Measurements from ENCODE around the gene LENG8.

Gene LENG8

GRCh38 chr19:54407780-54408179 lies 41.2 kb upstream of the LENG8 start:
- no peaks in the 10 kb centered on the region for H3K79me2 ChIP-seq
- H3K4me1 ChIP-seq: no peaks in the 10 kb centered on the region
- no peak overlapping the region for H3K4me2 ChIP-seq (ENCODE audit: low read length)
- no peaks in the 10 kb centered on the region for H3K36me3 ChIP-seq (ENCODE audit: control insufficient read depth, insufficient read depth, low read length)
- H3K9ac ChIP-seq: no peak overlapping the region
- no peak overlapping the region for H3K27ac ChIP-seq
- H3K9me3 ChIP-seq (ENCODE audit: control insufficient read depth, low read length): no peaks in the 10 kb centered on the region
- no peak overlapping the region for H2AFZ ChIP-seq
- no peak overlapping the region for H3K4me3 ChIP-seq (ENCODE audit: low read depth, low read length)
- peaks cover 5% of the 10 kb centered on the region for H3K27me3 ChIP-seq (ENCODE audit: control insufficient read depth, insufficient read depth, low read length)
- no peak for TF ChIP-seq CTCF (IDR thresholded peaks at IDR 0.05)

GRCh38 chr19:54408456-54409026 lies 40.5 kb upstream of the LENG8 start:
- H3K4me2 ChIP-seq (ENCODE audit: low read length): no peak overlapping the region
- H3K27ac ChIP-seq: no peak overlapping the region
- H3K36me3 ChIP-seq (ENCODE audit: control insufficient read depth, insufficient read depth, low read length): no peaks in the 10 kb centered on the region
- H2AFZ ChIP-seq: no peak overlapping the region
- H3K4me3 ChIP-seq (ENCODE audit: low read depth, low read length): no peak overlapping the region
- TF ChIP-seq CTCF (IDR thresholded peaks at IDR 0.05): no peak
- no peaks in the 10 kb centered on the region for H3K4me1 ChIP-seq
- no peaks in the 10 kb centered on the region for H3K79me2 ChIP-seq
- no peak overlapping the region for H3K9ac ChIP-seq
- peaks cover 5% of the 10 kb centered on the region for H3K27me3 ChIP-seq (ENCODE audit: control insufficient read depth, insufficient read depth, low read length)
- no peaks in the 10 kb centered on the region for H3K9me3 ChIP-seq (ENCODE audit: control insufficient read depth, low read length)

- Histone ChIP-seq H3K9me3 (ENCODE audit: control insufficient read depth, low read length) (no peaks in the 10 kb centered on the region), H2AFZ (no peak overlapping the region), H3K36me3 (ENCODE audit: control insufficient read depth, insufficient read depth, low read length) (no peaks in the 10 kb centered on the region), H3K4me3 (ENCODE audit: low read depth, low read length) (no peak overlapping the region), H3K9ac (no peak overlapping the region), H3K27ac (no peak overlapping the region), H3K79me2 (no peaks in the 10 kb centered on the region), H3K4me1 (no peaks in the 10 kb centered on the region), H3K4me2 (ENCODE audit: low read length) (no peak overlapping the region), H3K27me3 (ENCODE audit: control insufficient read depth, insufficient read depth, low read length) (peaks cover 5% of the 10 kb centered on the region)
- no peak for TF ChIP-seq CTCF (IDR thresholded peaks at IDR 0.05)
These were observed 38.0 kb upstream of the LENG8 start for GRCh38 chr19:54411033-54411432.

GRCh38 chr19:54412877-54413276 lies 36.1 kb upstream of the LENG8 start:
- Histone ChIP-seq H3K9ac (no peak overlapping the region), H3K4me2 (ENCODE audit: low read length) (no peak overlapping the region), H3K4me3 (ENCODE audit: low read depth, low read length) (no peak overlapping the region), H3K27me3 (ENCODE audit: control insufficient read depth, insufficient read depth, low read length) (peaks cover 5% of the 10 kb centered on the region), H3K36me3 (ENCODE audit: control insufficient read depth, insufficient read depth, low read length) (no peaks in the 10 kb centered on the region), H3K79me2 (no peaks in the 10 kb centered on the region), H3K9me3 (ENCODE audit: control insufficient read depth, low read length) (no peaks in the 10 kb centered on the region), H2AFZ (no peak overlapping the region), H3K27ac (no peak overlapping the region), H3K4me1 (no peaks in the 10 kb centered on the region)
- no peak for TF ChIP-seq CTCF (IDR thresholded peaks at IDR 0.05)

- Histone ChIP-seq H3K9me3 (ENCODE audit: control insufficient read depth, low read length) (no peaks in the 10 kb centered on the region), H3K27ac (no peak overlapping the region), H3K79me2 (no peaks in the 10 kb centered on the region), H3K9ac (no peak overlapping the region), H3K4me1 (no peaks in the 10 kb centered on the region), H3K27me3 (ENCODE audit: control insufficient read depth, insufficient read depth, low read length) (peaks cover 5% of the 10 kb centered on the region), H2AFZ (no peak overlapping the region), H3K36me3 (ENCODE audit: control insufficient read depth, insufficient read depth, low read length) (no peaks in the 10 kb centered on the region), H3K4me3 (ENCODE audit: low read depth, low read length) (no peak overlapping the region), H3K4me2 (ENCODE audit: low read length) (no peak overlapping the region)
- no peak for TF ChIP-seq CTCF (IDR thresholded peaks at IDR 0.05)
These were observed 34.8 kb upstream of the LENG8 start for GRCh38 chr19:54414156-54414555.

Measured in parathyroid adenoma (tissue), 2 donors.